PFSK-1 (cell line): ENCODE results near the gene STRA8.

Experiments used
- FOXP2 ChIP-seq: optimal IDR thresholded peaks from 2 replicates; pipeline ENCODE3; 2011; ENCODE audit warnings: borderline replicate concordance, control low read depth, inconsistent platforms; ENCODE audit not compliant: insufficient read depth; ENCODE audit errors: extremely low read length, extremely low read depth
- POLR2AphosphoS5 ChIP-seq: IDR thresholded peaks from 2 replicates; pipeline ENCODE4 v1.6.1; 2012; ENCODE audit warnings: low read depth, mild to moderate bottlenecking, control low read depth, low read length, moderate library complexity
- REST ChIP-seq, 2 experiments: IDR thresholded peaks; 2 replicates each; pipeline versions ENCODE4 v1.6.1 to v1.8.0; 2011 to 2012; ENCODE audit warnings: low read depth in 2 of 2, low read length in 2 of 2, control low read depth in 1 of 2, inconsistent platforms in 1 of 2, mild to moderate bottlenecking in 1 of 2, moderate library complexity in 1 of 2; ENCODE audit not compliant: insufficient read depth in 1 of 2
- SIN3A ChIP-seq: IDR thresholded peaks from 2 replicates; pipeline ENCODE4 v1.6.1; 2012; ENCODE audit warnings: mild to moderate bottlenecking, low read length, moderate library complexity, borderline replicate concordance; ENCODE audit not compliant: insufficient read depth
- TAF1 ChIP-seq: IDR thresholded peaks from 2 replicates; pipeline ENCODE4 v1.6.1; 2012; ENCODE audit warnings: low read length, control low read depth, borderline replicate concordance; ENCODE audit not compliant: insufficient read depth

The STRA8 gene

GRCh38 chr7:135300913-135301765 is 67.5 kb downstream of the STRA8 start:
- TF ChIP-seq POLR2AphosphoS5 (no peak), TAF1 (no peak), SIN3A (no peak), REST (IDR thresholded peaks at IDR 0.05; ENCODE audit: insufficient read depth in 1 of 2, low read depth in 2 of 2, low read length in 2 of 2) (no peak), FOXP2 (no peak)
